HG03469 (cell line): ENCODE data around the gene TECTA.

Experiments used
- ATAC-seq: cut with Tn5 transposase; IDR thresholded peaks from one replicate; pipeline ENCODE4 v1.9.1; 2021; ENCODE audit warnings: mild to moderate bottlenecking, moderate library complexity, moderate number of reproducible peaks; ENCODE audit not compliant: unreplicated experiment

The TECTA gene

GRCh38 chr11:121129362-121130340 is 28.6 kb downstream of the TECTA start:
- ATAC-seq, result no peak

- no peak for ATAC-seq
Measured at GRCh38 chr11:121131656-121132055, 30.6 kb downstream of the TECTA start.

- ATAC-seq, result no peak
Measured at GRCh38 chr11:121132211-121132976, 31.4 kb downstream of the TECTA start.

- no peak for ATAC-seq
Measured at GRCh38 chr11:121134741-121135312, 33.8 kb downstream of the TECTA start.

- no peak for ATAC-seq
Measured at GRCh38 chr11:121137005-121137404, 36.0 kb downstream of the TECTA start.

- no peak for ATAC-seq
Measured at GRCh38 chr11:121138259-121138658, 37.2 kb downstream of the TECTA start.

- ATAC-seq, result no peak
Measured at GRCh38 chr11:121140369-121140768, 39.3 kb downstream of the TECTA start.

- no peak for ATAC-seq
Measured at GRCh38 chr11:121141066-121141465, 40.0 kb downstream of the TECTA start.

GRCh38 chr11:121143921-121144320 is 42.9 kb downstream of the TECTA start:
- ATAC-seq, result no peak

GRCh38 chr11:121144723-121145122 is 43.7 kb downstream of the TECTA start:
- no peak for ATAC-seq

GRCh38 chr11:121145826-121146225 is 44.8 kb downstream of the TECTA start:
- ATAC-seq, result no peak

GRCh38 chr11:121149116-121149515 is 48.1 kb downstream of the TECTA start:
- ATAC-seq, result no peak

- no peak for ATAC-seq
Measured at GRCh38 chr11:121151207-121151688, 50.2 kb downstream of the TECTA start.

- no peak for ATAC-seq
Measured at GRCh38 chr11:121152764-121153163, 51.7 kb downstream of the TECTA start.

GRCh38 chr11:121153472-121153871 is 52.4 kb downstream of the TECTA start:
- no peak for ATAC-seq

- ATAC-seq, result no peak
Measured at GRCh38 chr11:121154486-121155314, 53.7 kb downstream of the TECTA start.

GRCh38 chr11:121157756-121158155 is 56.7 kb downstream of the TECTA start:
- ATAC-seq, result no peak

GRCh38 chr11:121159741-121160140 is 58.7 kb downstream of the TECTA start:
- no peak for ATAC-seq

GRCh38 chr11:121161349-121161917 is 60.4 kb downstream of the TECTA start:
- no peak for ATAC-seq
